GM21717 (cell line): ENCODE results near the gene IL1R2.
A peak's percentile ranks its signal among the peaks of the same experiment; 100 is the strongest.

Source experiments
- ATAC-seq: cut with Tn5 transposase; IDR thresholded peaks from one replicate; pipeline ENCODE4 v1.9.1; 2021; ENCODE audit warnings: mild to moderate bottlenecking, moderate library complexity; ENCODE audit not compliant: unreplicated experiment

The IL1R2 gene

GRCh38 chr2:102018823-102019445 lies 27.2 kb downstream of the IL1R2 start:
- no peak for ATAC-seq

- ATAC-seq, result peak; percentile 73
Measured at GRCh38 chr2:102020596-102021170, 28.9 kb downstream of the IL1R2 start.

- no peak for ATAC-seq
Measured at GRCh38 chr2:102021779-102022178, 30.0 kb downstream of the IL1R2 start.

GRCh38 chr2:102022884-102023539 lies 31.3 kb downstream of the IL1R2 start:
- ATAC-seq, result no peak

- ATAC-seq, result no peak
Measured at GRCh38 chr2:102024410-102024809, 32.6 kb downstream of the IL1R2 start.

GRCh38 chr2:102025016-102025501 lies 33.3 kb downstream of the IL1R2 start:
- peak; percentile 46 for ATAC-seq

- peak; percentile 59 for ATAC-seq
Measured at GRCh38 chr2:102025583-102026267, 34.0 kb downstream of the IL1R2 start.

GRCh38 chr2:102027036-102027980 lies 35.5 kb downstream of the IL1R2 start:
- no peak for ATAC-seq

- no peak for ATAC-seq
Measured at GRCh38 chr2:102028470-102028869, 36.7 kb downstream of the IL1R2 start.

- ATAC-seq, result no peak
Measured at GRCh38 chr2:102029405-102029804, 37.6 kb downstream of the IL1R2 start.

- ATAC-seq, result no peak
Measured at GRCh38 chr2:102029952-102030351, 38.2 kb downstream of the IL1R2 start.

- no peak for ATAC-seq
Measured at GRCh38 chr2:102030502-102030854, 38.7 kb downstream of the IL1R2 start.

GRCh38 chr2:102030855-102031527 lies 39.2 kb downstream of the IL1R2 start:
- ATAC-seq, result no peak

- no peak for ATAC-seq
Measured at GRCh38 chr2:102032368-102033030, 40.7 kb downstream of the IL1R2 start.

GRCh38 chr2:102033031-102033749 lies 41.4 kb downstream of the IL1R2 start:
- peak; percentile 59 for ATAC-seq

GRCh38 chr2:102033750-102034682 lies 42.3 kb downstream of the IL1R2 start:
- no peak for ATAC-seq

GRCh38 chr2:102034683-102035548 lies 43.2 kb downstream of the IL1R2 start:
- no peak for ATAC-seq
